ENCODE data around the gene CSN1S1. TPM values are rescaled to one million over a fixed set of nuclear protein-coding genes. Genes with fewer than 3 reads are reported as not detected.

CSN1S1 gene
- total RNA-seq, 1 donor from 2014 or later: not detected

- Mint-ChIP-seq H3K9me3 (ENCODE audit: unreplicated experiment) (peaks cover 2% of the 10 kb centered on the region), H3K4me1 (ENCODE audit: low read depth, unreplicated experiment) (peaks cover 4% of the 10 kb centered on the region), H3K36me3 (ENCODE audit: low read depth, unreplicated experiment) (peaks cover 4% of the 10 kb centered on the region), H3K27ac (ENCODE audit: unreplicated experiment) (no peak overlapping the region), H3K4me3 (ENCODE audit: unreplicated experiment) (no peak overlapping the region), H3K27me3 (ENCODE audit: low read depth, unreplicated experiment) (no peaks in the 10 kb centered on the region)
- Histone ChIP-seq H3K9me3 (ENCODE audit: insufficient read depth, low read depth, low read length) (no peaks in the 10 kb centered on the region), H3K9ac (ENCODE audit: low read length) (no peak overlapping the region), H3K27ac (ENCODE audit: low read depth, low read length) (no peak overlapping the region), H3K4me1 (ENCODE audit: insufficient read depth, low read length) (no peaks in the 10 kb centered on the region), H3K79me2 (ENCODE audit: insufficient read depth, low read length) (no peaks in the 10 kb centered on the region), H4K20me1 (ENCODE audit: insufficient read depth, low read length) (no peaks in the 10 kb centered on the region), H3K27me3 (ENCODE audit: insufficient read depth, low read length) (no peaks in the 10 kb centered on the region), H3K36me3 (ENCODE audit: insufficient read depth, low read length) (no peaks in the 10 kb centered on the region), H3K4me3 (ENCODE audit: insufficient read depth, low read depth, low read length) (no peak overlapping the region), H2AFZ (ENCODE audit: low read depth, low read length) (no peak overlapping the region), H3K4me2 (ENCODE audit: low read length) (no peak overlapping the region)
- FAIRE-seq (no peak), DNase-seq (ENCODE audit: low read depth) (peak; percentile 10)
- no peak for TF ChIP-seq EZH2 (IDR thresholded peaks at IDR 0.05; ENCODE audit: insufficient read depth, low read length)
- TF ChIP-seq CTCF (IDR thresholded peaks at IDR 0.05; ENCODE audit: insufficient read depth, low read depth, low read length): no peak
These were observed 42.5 kb upstream of the CSN1S1 start for GRCh38 chr4:69888336-69888735.

GRCh38 chr4:69894186-69894585, 36.7 kb upstream of the CSN1S1 start:
- H3K27me3 Mint-ChIP-seq (ENCODE audit: low read depth, unreplicated experiment): no peaks in the 10 kb centered on the region
- DNase-seq (ENCODE audit: low read depth): no peak
- H3K27ac ChIP-seq (ENCODE audit: low read depth, low read length): no peak overlapping the region
- H3K9ac ChIP-seq (ENCODE audit: low read length): no peak overlapping the region
- H3K36me3 Mint-ChIP-seq (ENCODE audit: low read depth, unreplicated experiment): no peaks in the 10 kb centered on the region
- H3K27ac Mint-ChIP-seq (ENCODE audit: unreplicated experiment): no peak overlapping the region
- H4K20me1 ChIP-seq (ENCODE audit: insufficient read depth, low read length): no peaks in the 10 kb centered on the region
- H3K79me2 ChIP-seq (ENCODE audit: insufficient read depth, low read length): no peaks in the 10 kb centered on the region
- no peaks in the 10 kb centered on the region for H3K4me1 ChIP-seq (ENCODE audit: insufficient read depth, low read length)
- H3K36me3 ChIP-seq (ENCODE audit: insufficient read depth, low read length): no peaks in the 10 kb centered on the region
- H3K4me2 ChIP-seq (ENCODE audit: low read length): no peak overlapping the region
- FAIRE-seq: no peak
- H3K4me3 ChIP-seq (ENCODE audit: insufficient read depth, low read depth, low read length): no peak overlapping the region
- no peaks in the 10 kb centered on the region for H3K9me3 ChIP-seq (ENCODE audit: insufficient read depth, low read depth, low read length)
- no peaks in the 10 kb centered on the region for H3K4me1 Mint-ChIP-seq (ENCODE audit: low read depth, unreplicated experiment)
- H3K4me3 Mint-ChIP-seq (ENCODE audit: unreplicated experiment): no peak overlapping the region
- no peaks in the 10 kb centered on the region for H3K9me3 Mint-ChIP-seq (ENCODE audit: unreplicated experiment)
- no peak overlapping the region for H2AFZ ChIP-seq (ENCODE audit: low read depth, low read length)
- TF ChIP-seq EZH2 (IDR thresholded peaks at IDR 0.05; ENCODE audit: insufficient read depth, low read length) (no peak), CTCF (IDR thresholded peaks at IDR 0.05; ENCODE audit: insufficient read depth, low read depth, low read length) (no peak)
- no peaks in the 10 kb centered on the region for H3K27me3 ChIP-seq (ENCODE audit: insufficient read depth, low read length)

GRCh38 chr4:69894721-69895120, 36.1 kb upstream of the CSN1S1 start:
- no peak for FAIRE-seq

More at GRCh38 chr4:69894721-69895120, 36.1 kb upstream of the CSN1S1 start:
- Mint-ChIP-seq H3K9me3 (ENCODE audit: unreplicated experiment) (no peaks in the 10 kb centered on the region), H3K4me1 (ENCODE audit: low read depth, unreplicated experiment) (no peaks in the 10 kb centered on the region), H3K36me3 (ENCODE audit: low read depth, unreplicated experiment) (no peaks in the 10 kb centered on the region), H3K27me3 (ENCODE audit: low read depth, unreplicated experiment) (no peaks in the 10 kb centered on the region), H3K27ac (ENCODE audit: unreplicated experiment) (no peak overlapping the region), H3K4me3 (ENCODE audit: unreplicated experiment) (no peak overlapping the region)
- Histone ChIP-seq H2AFZ (ENCODE audit: low read depth, low read length) (no peak overlapping the region), H3K36me3 (ENCODE audit: insufficient read depth, low read length) (no peaks in the 10 kb centered on the region), H3K27ac (ENCODE audit: low read depth, low read length) (no peak overlapping the region), H3K4me3 (ENCODE audit: insufficient read depth, low read depth, low read length) (no peak overlapping the region), H3K4me1 (ENCODE audit: insufficient read depth, low read length) (no peaks in the 10 kb centered on the region), H3K79me2 (ENCODE audit: insufficient read depth, low read length) (no peaks in the 10 kb centered on the region), H3K9ac (ENCODE audit: low read length) (no peak overlapping the region), H3K9me3 (ENCODE audit: insufficient read depth, low read depth, low read length) (no peaks in the 10 kb centered on the region), H4K20me1 (ENCODE audit: insufficient read depth, low read length) (no peaks in the 10 kb centered on the region), H3K27me3 (ENCODE audit: insufficient read depth, low read length) (no peaks in the 10 kb centered on the region), H3K4me2 (ENCODE audit: low read length) (no peak overlapping the region)
- no peak for DNase-seq (ENCODE audit: low read depth)
- TF ChIP-seq EZH2 (IDR thresholded peaks at IDR 0.05; ENCODE audit: insufficient read depth, low read length) (no peak), CTCF (IDR thresholded peaks at IDR 0.05; ENCODE audit: insufficient read depth, low read depth, low read length) (no peak)

Data from astrocyte (in vitro differentiated cells and primary cell).